Uterus (tissue), 2 donors: ENCODE measurements around the gene PPP1R16B.

Experiments
- POLR2A ChIP-seq, 2 donors: fragments of 450-650 bp; IDR thresholded peaks; one replicate each; pipeline ENCODE4 v1.6.1; 2016; ENCODE audit warnings: antibody characterized with exemption in 2 of 2, mild to moderate bottlenecking in 1 of 2, moderate library complexity in 1 of 2
- TF ChIP-seq, protein P1 (sequence below), 4 experiments: fragments of 200-600 bp in 2 of 4; fragments of 450-650 bp in 2 of 4; sonication (generic) in 2 of 4; IDR thresholded peaks; one replicate each; pipeline ENCODE4 v1.5.1; 2016 to 2019; ENCODE audit warnings: antibody characterized with exemption in 4 of 4, mild to moderate bottlenecking in 2 of 4, moderate library complexity in 1 of 4

GRCh38 chr20:38810926-38811630, 5.6 kb downstream of the PPP1R16B start:
- TF ChIP-seq, protein P1, sequence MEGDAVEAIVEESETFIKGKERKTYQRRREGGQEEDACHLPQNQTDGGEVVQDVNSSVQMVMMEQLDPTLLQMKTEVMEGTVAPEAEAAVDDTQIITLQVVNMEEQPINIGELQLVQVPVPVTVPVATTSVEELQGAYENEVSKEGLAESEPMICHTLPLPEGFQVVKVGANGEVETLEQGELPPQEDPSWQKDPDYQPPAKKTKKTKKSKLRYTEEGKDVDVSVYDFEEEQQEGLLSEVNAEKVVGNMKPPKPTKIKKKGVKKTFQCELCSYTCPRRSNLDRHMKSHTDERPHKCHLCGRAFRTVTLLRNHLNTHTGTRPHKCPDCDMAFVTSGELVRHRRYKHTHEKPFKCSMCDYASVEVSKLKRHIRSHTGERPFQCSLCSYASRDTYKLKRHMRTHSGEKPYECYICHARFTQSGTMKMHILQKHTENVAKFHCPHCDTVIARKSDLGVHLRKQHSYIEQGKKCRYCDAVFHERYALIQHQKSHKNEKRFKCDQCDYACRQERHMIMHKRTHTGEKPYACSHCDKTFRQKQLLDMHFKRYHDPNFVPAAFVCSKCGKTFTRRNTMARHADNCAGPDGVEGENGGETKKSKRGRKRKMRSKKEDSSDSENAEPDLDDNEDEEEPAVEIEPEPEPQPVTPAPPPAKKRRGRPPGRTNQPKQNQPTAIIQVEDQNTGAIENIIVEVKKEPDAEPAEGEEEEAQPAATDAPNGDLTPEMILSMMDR (IDR thresholded peaks at IDR 0.05) = no peak
- TF ChIP-seq POLR2A (IDR thresholded peaks at IDR 0.05) = no peak
